Endometrial microvascular endothelial cells (primary cell): ENCODE results near the gene RFX5. TPM values are rescaled to one million over a fixed set of nuclear protein-coding genes. Genes with fewer than 3 reads are reported as not detected.
"Not testable (repeated sequence)": the region's sequence is repeated elsewhere in the genome, so short reads cannot be mapped to it uniquely, and the experiment has no call there.

Experiments used
- in situ Hi-C: cut with HindIII; loops from 2 replicates; pipeline ENCODE4 v1.10.0; 2017; ENCODE audit warnings: low sequenced_read_pairs, low pct_unique_long_range_greater_than_20kb; ENCODE audit errors: inconsistent ontology term
- total RNA-seq: library from RNA; depleted of rRNA; stranded (reverse); fragments of >200 nt; gene quantifications from one replicate; pipeline ENCODE4 v1.2.3, GENCODE V29; 2015; ENCODE audit errors: inconsistent ontology term

RFX5 gene
- 64.3 TPM for total RNA-seq

DNA sequence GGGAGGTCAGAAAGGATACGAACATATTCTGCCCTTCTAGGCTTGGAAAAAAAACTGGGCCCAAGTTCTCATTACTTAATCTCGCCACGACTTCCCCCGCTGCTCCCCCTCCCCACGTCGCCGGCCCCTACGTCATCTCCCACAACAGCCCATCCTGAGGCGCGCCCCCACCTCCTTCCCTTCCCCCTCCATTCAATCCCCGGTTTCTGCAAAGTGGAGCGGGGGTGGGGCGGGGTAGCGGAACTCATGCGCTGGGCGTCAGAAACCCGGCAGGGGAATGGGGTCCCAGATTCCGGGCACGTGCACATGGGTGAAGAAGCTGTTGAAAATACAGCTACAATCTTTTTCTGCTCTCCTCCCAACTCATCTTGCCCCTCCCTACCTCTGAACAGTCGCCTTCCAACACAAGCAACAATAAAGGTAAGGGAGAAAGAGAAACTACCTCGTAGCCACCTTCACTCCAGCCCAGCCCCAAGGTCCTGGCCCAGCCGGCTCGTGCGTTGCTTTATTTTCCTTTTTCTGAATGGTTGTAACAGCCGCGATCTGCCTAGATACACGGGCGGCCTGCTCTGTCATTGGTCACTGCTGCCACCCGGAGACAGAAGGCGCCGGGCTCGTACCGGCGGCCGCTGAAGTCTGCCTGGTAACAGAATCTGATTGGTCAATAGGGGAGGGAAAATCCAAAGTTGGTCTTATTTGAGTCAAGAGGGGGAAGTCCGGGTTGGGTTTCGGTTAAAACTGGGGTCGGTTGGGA is at the start of gene RFX5:
Gene RFX5 (minus strand): TSS at position 484 of the 754 bp plus-strand sequence. CDS start 932 bp downstream, outside the sequence.
- in situ Hi-C loops, result no loop called here

DNA sequence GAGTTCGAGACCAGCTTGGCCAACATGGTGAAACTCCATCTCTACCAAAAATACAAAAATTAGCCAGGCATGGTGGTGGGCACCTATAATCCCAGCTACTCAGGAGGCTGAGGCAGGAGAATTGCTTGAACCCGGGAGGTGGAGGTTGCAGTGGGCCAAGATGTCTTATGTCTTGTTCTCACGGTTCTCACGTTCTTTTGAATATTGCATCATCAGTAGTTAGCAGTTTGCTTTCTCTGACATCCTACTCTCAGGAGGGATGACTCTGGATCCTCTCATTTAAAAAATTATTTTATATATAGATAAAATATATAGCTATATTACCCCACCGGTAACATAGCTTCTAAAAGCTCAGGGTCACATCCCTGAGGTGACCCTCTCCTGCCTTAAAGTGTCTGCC is 49.2 kb upstream of the RFX5 start:
- in situ Hi-C loops, result not testable (repeated sequence)

DNA sequence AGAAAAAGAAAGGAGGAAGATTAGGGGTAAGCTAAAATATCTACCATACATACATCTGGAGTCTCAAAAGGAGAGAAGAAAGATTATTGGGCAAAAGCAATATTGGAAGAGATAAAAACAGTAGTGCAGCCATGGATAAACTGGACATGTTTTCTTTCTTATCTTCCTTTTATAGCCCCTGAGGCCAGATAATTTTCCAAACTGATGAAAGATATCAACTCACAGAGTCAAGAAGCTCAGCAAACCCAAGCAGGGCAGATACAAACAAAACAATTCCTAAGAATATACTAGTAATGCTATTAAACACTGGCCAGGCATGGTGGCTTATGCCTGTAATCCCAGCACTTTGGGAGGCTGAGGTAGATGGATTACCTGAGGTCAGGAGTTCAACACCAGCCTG is 46.5 kb upstream of the RFX5 start:
- in situ Hi-C loops, result no loop called here

DNA sequence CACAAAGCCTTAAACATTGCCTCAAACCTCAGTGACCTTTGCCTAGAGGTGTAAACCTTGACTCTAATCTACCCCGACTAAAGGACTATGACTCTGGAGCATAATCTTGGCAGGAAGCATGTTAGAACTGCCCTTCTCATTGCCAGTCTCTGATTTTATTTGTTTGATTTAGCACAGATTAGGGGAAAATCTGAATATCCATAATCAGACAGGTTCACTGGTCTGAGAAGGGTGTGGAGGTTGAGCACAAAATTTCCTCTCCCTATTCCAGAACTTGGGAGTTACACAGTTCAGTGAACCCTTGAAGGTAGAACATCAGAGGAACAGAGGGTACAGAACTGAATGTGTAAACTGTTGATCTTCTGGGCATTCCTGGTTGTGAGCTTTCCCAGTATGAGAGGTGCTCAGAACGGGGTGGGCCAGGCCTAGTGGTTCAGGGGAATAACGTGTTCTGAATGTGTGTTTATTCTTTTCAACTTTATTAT is 44.1 kb upstream of the RFX5 start:
- in situ Hi-C loops, result no loop called here

DNA sequence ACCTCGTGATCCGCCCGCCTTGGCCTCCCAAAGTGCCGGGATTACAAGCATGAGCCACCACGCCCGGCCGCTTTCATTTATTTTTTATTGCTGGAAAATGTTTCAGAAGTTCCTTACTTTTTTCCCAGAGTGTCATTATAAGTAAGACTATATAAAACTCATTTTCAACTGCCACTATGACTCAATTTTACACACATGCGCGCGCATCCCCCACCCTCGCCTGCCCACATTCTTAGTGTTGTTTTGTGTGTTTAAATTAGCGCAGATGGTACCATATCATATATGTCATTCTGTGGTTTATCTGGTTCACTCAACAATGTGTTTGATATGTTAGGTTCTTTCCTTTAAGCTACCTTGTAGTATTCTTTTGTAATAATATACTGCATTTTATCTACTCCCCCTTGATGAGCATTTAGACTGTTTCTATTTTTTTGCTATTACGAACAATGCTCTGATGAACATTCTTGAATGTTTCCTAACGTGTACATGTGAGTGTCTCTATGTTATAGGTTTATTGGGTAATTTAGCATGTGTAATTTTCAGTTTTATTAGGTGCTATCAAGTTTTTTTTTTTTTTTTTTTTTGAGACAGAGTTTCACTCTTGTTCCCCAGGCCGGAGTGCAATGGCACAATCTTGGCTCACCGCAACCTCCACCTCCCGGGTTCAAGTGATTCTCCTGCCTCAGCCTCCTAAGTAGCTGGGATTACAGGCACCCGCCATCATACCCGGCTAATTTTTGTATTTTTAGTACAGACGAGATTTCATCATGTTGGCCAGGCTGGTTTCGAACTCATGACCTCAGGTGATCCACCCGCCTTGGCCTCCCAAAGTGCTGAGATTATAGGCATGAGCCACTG is 43.4 kb upstream of the RFX5 start:
- in situ Hi-C loops, result not testable (repeated sequence)

DNA sequence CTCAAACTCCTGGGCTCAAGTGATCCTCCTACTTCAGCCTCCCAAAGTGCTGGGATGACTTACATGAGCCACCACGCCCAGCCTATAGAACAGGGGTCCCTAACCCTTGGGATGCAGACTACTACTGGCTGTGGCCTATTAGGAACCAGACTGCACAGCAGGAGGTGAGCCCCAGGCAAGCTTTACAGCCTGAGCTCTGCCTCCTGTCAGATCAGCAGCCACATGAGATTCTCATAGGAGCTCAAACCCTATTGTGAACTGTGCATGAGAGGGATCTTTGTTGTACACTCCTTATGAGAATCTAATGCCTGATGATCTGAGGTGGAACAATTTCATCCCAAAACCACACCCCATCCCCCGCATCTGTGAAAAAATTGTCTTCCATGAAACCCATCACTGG is 39.0 kb upstream of the RFX5 start:
- in situ Hi-C loops, result no loop called here

DNA sequence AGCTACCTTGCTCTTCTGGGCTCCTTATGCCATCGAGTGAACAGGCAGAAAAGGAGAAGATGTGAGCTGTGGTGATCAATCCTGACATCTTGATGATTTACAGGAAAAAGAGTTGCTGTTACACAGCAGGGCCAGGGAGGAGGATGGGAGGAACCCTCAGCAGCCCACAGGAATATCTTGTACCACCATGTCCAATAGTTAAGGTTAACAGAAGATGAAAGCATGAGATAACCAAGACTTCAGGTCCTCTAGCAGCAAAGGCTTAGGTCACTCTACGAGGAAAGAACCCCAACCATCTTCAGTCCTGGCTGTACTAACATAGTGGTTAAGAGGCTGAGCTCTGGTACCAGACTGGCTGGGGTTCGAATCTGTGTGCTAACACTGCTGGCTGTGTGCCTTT is 37.5 kb upstream of the RFX5 start:
- in situ Hi-C loops, result no loop called here

DNA sequence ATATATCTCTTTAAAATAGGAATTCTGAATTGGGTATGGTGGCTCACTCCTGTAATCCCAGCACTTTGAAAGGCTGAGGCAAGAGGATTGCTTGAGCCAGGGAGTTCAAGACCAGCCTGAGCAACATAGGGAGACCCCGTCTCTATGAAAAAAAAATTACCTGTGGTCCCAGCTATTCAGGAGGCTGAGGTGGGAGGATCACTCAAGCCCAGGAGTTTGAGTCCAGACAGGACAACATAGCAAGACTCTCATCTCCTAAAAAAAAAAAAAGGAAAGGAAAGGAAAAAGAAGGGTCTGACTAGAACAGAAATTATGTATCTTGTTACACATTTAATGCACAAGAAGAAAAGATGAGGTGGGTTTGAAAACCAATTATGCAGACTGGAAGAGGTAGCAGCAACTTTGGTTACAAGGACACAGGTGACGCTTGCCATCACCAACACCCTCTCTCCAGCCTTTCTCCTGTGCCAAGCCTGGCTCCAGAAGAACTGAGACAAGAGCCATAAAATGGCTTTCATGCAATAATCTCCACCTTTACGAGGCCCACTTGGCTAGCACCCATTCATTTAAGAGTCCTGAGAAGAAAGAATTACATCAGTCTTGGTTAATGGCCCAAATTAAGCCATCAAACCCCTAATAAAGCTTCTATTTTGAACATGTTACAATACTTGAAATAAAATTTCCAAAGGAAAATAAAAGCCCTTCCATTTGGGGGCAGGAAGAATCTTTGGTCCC is 30.3 kb upstream of the RFX5 start:
- in situ Hi-C loops, result no loop called here

DNA sequence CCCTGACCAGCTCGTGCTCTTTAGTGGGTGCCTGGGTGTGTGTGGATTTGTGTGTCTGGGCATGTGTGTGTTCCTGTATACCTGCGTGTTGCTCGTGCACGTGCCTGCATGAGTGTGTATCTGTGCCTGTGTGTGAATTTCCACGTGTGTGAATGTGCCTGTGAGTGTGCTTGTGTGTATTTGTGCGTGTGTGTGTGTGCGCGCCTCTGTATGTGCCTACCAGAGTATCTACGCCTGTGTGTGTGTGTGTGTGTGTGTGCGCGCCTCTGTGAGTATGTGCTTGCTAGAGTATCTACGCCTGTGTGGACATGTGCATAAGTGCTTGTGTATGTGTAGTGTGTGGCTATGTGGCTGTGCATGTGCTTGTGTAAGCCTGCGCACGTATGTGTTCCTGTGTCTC is 26.1 kb upstream of the RFX5 start:
- in situ Hi-C loops, result no loop called here

DNA sequence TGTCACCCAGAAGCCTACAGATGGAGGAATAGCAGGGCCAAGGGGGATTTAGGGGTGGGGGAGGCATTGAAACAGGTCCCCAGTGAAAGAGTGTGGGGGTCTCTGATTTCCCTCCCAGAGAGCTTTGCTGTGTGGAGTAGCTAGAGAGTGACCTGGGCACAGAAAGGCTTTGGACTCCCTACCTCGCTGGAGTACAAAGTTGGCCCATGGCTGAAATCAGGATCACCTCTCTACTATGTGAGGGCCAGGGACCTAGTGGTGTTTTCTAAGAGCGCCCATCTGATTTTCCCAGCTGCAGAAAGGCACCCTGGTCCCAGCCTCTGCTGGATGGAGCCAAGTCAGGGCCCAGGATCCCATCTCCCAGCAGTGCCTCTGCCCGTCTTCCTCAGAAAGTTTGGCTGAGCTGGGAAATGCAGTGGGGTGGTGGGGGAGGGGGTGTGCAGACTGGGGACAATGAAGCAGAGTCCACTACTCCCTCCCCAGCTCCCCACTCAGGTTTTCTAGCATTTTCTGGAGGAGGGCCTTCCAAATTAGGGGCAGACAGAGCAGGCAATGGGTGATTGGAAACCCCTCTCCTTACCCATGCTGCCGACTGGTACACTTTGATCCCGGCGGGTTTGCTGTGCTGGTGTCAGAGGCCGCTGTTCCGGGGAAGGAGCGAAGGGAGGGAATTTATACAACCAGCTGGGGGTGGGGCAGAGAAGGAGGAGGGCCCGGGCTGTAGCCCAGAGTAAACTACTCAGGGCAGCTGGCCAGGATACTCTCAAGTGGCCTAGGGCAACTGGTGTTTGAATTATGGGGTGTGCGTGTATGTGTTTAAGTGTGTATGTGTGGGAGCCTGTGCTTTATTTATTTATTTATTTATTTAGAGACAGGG is 25.2 kb upstream of the RFX5 start, which contains the start of gene SELENBP1:
Gene SELENBP1 (minus strand): TSS at position 648 of the 877 bp plus-strand sequence. CDS start 64 bp downstream, at position 584.
- in situ Hi-C loops, result no loop called here

DNA sequence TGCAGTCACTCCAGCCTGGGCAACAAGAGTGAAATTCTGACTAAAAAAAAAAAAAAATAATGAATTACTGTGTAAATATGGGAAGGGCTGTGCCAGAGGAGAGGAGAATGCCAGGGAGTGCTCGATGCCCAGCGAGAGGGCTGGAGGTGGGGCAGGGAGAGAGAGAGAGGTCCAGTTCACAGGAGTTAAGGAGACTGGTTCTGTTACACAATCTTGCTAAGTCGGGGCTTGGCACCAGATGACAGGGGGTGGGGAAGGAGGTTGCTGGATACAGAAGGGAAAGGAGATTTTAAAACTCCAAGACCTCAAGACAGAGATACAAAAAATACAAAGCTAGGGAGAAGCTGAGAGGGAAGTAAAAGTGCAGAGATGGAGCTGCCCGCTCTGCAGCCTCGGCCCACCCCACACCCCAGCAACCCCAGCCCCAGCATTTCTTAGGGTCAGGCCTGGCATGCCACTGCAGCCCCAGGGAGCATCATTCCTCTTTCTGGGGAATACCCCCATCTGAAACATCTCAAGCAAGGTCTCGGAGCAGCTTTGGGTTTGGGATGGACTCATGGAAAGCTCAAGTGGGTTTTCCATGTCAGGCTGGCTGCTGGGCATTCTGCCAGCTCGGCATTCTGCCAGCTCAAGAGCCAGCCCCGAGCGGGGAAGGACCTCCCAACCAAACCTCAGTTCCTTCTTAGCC is 24.5 kb upstream of the RFX5 start:
- in situ Hi-C loops, result no loop called here

DNA sequence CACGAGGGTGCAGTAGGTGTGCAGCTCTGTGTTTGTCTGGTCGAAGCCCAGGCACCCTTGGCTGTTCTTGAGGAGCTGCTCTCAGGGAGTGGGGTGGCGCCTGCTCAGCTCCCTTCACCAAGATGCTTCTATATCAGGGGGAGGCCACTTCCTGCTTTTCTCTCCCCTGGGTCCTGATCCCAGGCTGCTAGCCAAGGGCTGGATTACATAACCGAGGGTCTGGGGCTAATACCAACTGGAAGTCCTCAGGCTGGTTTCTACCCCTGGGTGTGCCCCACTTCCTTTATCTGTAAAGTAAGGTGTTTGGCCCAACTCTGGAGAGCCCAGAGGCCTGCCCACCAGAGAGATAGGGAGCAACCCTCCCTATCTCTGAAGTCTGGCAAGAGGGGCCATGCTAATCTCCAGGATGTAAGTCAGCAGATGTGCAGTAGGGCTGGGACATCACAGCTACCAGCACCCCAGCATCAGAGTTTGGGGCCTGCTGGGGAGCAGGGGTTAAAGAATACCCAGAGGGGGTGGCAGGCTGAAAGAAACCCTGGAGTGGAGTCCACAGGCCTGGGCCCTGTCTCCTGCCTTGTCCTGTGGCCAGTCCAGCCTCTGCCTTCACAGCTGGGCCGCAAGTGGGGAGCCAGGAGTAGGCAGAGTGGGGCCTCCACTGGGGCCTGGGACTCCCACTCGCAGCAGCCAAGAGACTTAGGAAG is 23.3 kb upstream of the RFX5 start:
- in situ Hi-C loops, result no loop called here

DNA sequence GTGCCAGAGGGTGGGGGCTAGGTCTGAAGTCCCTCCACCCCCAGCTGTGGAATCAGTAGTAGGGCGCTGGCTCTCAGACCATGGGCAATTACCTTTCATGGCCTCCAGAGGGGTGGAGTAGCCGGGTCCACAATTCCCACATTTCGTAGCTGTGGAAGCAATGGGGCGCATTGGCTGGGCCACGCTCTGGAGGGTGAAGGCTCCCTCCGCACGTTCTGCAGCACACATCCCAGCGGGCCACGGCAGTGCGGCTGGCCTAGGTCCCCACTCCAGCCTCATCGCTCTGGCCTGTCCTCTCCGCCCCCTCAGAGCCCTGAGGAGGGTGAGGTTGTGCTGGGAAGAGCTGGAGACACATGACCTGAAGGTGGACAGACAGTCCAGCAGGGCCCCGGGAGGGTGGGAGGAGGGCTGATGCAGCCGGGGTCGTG is 22.6 kb upstream of the RFX5 start:
- in situ Hi-C loops, result no loop called here

DNA sequence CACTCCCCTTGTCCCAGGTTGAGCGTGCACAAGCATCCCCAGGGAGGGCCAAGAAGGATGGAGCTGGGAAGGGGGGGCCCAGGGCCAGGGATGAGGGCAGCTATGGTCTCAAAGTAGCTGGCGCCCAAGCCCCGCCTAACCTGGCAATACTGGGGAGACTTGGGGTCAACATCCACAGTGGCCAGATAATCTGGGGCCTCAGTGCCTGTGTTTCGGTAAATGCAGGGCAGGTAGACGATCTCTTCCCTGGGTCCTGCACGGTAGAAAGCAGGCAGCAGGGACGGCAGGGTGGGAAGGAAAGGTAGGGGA is 22.2 kb upstream of the RFX5 start:
- in situ Hi-C loops, result no loop called here

DNA sequence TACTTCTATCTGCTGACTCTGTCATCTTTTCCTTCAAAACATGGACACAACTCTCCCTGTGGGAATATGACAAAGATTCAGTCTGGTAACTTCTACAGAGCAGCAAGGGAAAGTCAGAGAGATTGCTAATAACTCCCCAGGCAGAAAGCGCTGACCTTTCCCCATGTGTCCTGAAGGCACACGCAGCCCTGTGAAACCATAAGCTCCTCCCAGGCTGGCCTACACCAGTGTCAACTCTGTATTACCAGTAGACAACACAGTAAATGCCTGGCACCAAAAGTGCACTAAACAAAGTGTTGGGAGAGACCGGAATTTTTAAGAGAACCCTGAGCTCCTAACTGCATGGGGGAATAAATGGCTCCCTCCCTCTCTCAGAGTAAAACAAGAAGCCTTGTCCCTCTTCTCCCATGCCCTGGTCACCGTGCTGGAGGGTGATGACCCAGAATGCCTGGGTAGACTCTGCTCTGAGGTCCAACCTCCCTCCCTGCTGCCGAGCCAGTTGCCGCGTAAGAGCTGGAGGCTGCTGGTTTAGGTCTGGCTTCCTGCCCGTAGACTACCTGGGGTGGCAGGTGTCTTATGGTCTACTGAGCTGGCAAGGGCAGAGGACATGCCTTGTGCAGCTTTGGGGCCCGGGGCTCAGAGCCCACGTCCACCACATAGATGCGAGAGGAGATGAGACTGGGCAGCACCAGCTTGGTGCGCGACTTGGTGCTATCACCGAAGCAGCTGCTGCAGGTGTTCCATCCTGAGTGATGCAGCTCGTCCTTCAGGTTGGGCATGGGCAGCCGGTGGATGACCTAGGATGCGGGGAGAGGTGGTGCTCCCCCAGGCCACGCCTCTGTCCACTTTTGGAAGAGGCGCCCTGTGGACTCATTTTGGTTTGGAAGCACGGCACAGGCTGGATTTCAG is 21.6 kb upstream of the RFX5 start:
- in situ Hi-C loops, result no loop called here

DNA sequence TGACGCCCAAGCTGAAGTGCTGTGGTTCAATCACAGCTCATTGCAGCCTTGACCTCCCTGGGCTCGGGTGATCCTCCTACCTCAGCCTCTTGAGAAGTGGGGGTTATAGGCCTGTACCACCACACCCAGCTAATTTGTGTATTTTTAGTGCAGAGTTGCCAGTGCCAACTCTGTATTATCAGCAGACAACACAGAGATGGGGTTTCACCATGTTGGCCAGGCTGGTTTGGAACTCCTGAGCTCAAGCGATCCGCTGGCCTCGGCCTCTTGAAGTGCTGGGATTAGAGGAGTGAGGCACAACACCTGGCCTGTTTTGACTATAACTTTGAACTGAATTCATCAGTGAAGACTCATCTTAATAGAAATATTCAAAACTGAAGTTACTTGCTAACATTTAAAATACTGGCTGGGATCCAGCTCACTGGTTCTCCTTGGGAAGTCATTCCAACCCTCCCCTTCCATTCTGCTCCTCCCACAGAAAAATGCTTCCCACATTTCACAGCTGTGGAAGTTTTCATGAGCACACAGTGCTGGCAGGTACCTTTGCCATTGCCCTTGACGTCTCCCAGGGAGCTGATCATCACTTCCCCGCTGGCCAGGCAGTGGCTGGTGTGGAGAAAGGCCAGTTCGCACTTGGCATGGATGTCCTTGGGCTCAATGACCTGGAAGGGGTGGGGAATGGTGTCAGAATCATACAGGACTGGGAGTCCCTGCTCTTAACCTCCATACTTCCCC is 20.8 kb upstream of the RFX5 start:
- in situ Hi-C loops, result no loop called here
